ENCODE measurements around the gene ZSCAN18. TPM values are rescaled to one million over a fixed set of nuclear protein-coding genes. Genes with fewer than 3 reads are reported as not detected.

The ZSCAN18 gene
- polyA plus RNA-seq, 3 donors: 1.1 to 4.1 (median 2.3) TPM

DNA sequence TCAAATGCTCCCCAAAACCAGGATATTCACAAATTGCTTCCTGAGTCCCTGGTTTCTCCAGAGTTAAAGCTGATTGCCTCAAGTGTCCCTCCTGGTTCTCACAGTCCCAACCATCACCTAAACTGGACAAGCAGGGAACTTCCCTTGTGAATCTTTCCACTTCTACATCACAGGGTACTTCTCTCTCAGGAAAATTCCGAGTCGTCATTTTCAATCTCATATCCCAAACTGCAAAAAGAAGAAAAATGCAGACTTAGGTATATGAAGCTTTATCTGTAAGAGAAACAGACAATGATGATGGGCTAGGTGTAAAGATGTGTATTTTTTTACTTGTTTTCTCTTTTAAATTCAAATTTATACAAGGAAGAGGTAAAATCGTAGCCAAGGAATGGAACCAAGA lies 31.3 kb upstream of the ZSCAN18 start:
- peak overlapping the region in 1 of 3 experiments; percentile 50 for H3K4me3 ChIP-seq (replicated peaks in 1 of 3; ENCODE audit: low read depth in 2 of 3, low read length in 3 of 3)
- peaks cover 39 to 59% of the 10 kb centered on the region in 2 donors for H3K36me3 Mint-ChIP-seq
- intact Hi-C loops (cut with micrococcal nuclease): no loop called here
- no peak overlapping the region for H2AFZ ChIP-seq (ENCODE audit: insufficient read depth, low read depth, low read length, poor library complexity, severe bottlenecking)
- no peak overlapping the region for H3K27ac Mint-ChIP-seq
- no peak overlapping the region for H3K4me3 Mint-ChIP-seq
- H3K4me1 ChIP-seq (ENCODE audit: control insufficient read depth in 1 of 2, insufficient read depth in 2 of 2, low read length in 2 of 2): no peaks in the 10 kb centered on the region
- no peaks in the 10 kb centered on the region for H3K4me1 Mint-ChIP-seq
- H3K9me3 Mint-ChIP-seq: peaks cover 69 to 100% (median 99%) of the 10 kb centered on the region in 7 donors
- no peak overlapping the region for H3K4me2 ChIP-seq (replicated peaks; ENCODE audit: extremely low read depth, low read length, poor library complexity, severe bottlenecking)
- WGBS (ENCODE audit: insufficient coverage): no CpG with 5 or more reads among the region's 3 CpGs
- no peak overlapping the region for H3K27ac ChIP-seq (ENCODE audit: low read depth in 1 of 2, low read length in 2 of 2)
- H3K79me2 ChIP-seq (ENCODE audit: insufficient read depth, low read length): no peaks in the 10 kb centered on the region
- DNase-seq: no peak
- TF ChIP-seq CTCF (IDR thresholded peaks at IDR 0.05): no peak
- H3K27me3 Mint-ChIP-seq (ENCODE audit: low read depth in 3 of 3): no peaks in the 10 kb centered on the region
- no peak overlapping the region for H3K9ac ChIP-seq (ENCODE audit: insufficient read depth, low read length, poor library complexity, severe bottlenecking)
- no peaks in the 10 kb centered on the region for H3K27me3 ChIP-seq (ENCODE audit: control insufficient read depth in 2 of 2, insufficient read depth in 2 of 2, low read length in 2 of 2)
- no peaks in the 10 kb centered on the region for H4K20me1 ChIP-seq (ENCODE audit: insufficient read depth, low read length)
- H3K9me3 ChIP-seq (replicated peaks in 1 of 2; ENCODE audit: control insufficient read depth in 1 of 2, insufficient read depth in 1 of 2, low read length in 2 of 2): peaks cover 96 to 100% of the 10 kb centered on the region in 2 donors
- H3K36me3 ChIP-seq (replicated peaks in 1 of 2; ENCODE audit: control insufficient read depth in 1 of 2, insufficient read depth in 2 of 2, low read length in 2 of 2): peaks cover 2 to 64% of the 10 kb centered on the region in 2 donors

GRCh38 chr19:58128041-58128685 lies 30.1 kb upstream of the ZSCAN18 start:
- H3K79me2 ChIP-seq (ENCODE audit: insufficient read depth, low read length): no peaks in the 10 kb centered on the region
- H3K9ac ChIP-seq (ENCODE audit: insufficient read depth, low read length, poor library complexity, severe bottlenecking): no peak overlapping the region
- H3K4me3 ChIP-seq (replicated peaks in 1 of 3; ENCODE audit: low read depth in 2 of 3, low read length in 3 of 3): peak overlapping the region in 1 of 3 experiments; percentile 50
- H3K27ac ChIP-seq (ENCODE audit: low read depth in 1 of 2, low read length in 2 of 2): no peak overlapping the region
- no peaks in the 10 kb centered on the region for H3K4me1 Mint-ChIP-seq
- no peaks in the 10 kb centered on the region for H3K27me3 ChIP-seq (ENCODE audit: control insufficient read depth in 2 of 2, insufficient read depth in 2 of 2, low read length in 2 of 2)
- no peak for TF ChIP-seq CTCF (IDR thresholded peaks at IDR 0.05)
- no peak overlapping the region for H3K4me3 Mint-ChIP-seq
- intact Hi-C loops (cut with micrococcal nuclease): no loop called here
- no peak overlapping the region for H2AFZ ChIP-seq (ENCODE audit: insufficient read depth, low read depth, low read length, poor library complexity, severe bottlenecking)
- H3K9me3 ChIP-seq (replicated peaks in 1 of 2; ENCODE audit: control insufficient read depth in 1 of 2, insufficient read depth in 1 of 2, low read length in 2 of 2): peaks cover 96 to 100% of the 10 kb centered on the region in 2 donors
- no peak for DNase-seq
- H3K4me1 ChIP-seq (ENCODE audit: control insufficient read depth in 1 of 2, insufficient read depth in 2 of 2, low read length in 2 of 2): no peaks in the 10 kb centered on the region
- H3K4me2 ChIP-seq (replicated peaks; ENCODE audit: extremely low read depth, low read length, poor library complexity, severe bottlenecking): no peak overlapping the region
- peaks cover 69 to 100% (median 99%) of the 10 kb centered on the region in 7 donors for H3K9me3 Mint-ChIP-seq
- peaks cover 2 to 53% of the 10 kb centered on the region in 2 donors for H3K36me3 ChIP-seq (replicated peaks in 1 of 2; ENCODE audit: control insufficient read depth in 1 of 2, insufficient read depth in 2 of 2, low read length in 2 of 2)
- no peaks in the 10 kb centered on the region for H4K20me1 ChIP-seq (ENCODE audit: insufficient read depth, low read length)
- no peaks in the 10 kb centered on the region for H3K27me3 Mint-ChIP-seq (ENCODE audit: low read depth in 3 of 3)
- peaks cover 29 to 48% of the 10 kb centered on the region in 2 donors for H3K36me3 Mint-ChIP-seq
- WGBS (ENCODE audit: insufficient coverage): 100% methylated on average over 2 of the region's 12 CpGs
- peak overlapping the region in 1 of 7 donors; percentile 77 for H3K27ac Mint-ChIP-seq
